GM18858 (cell line): ENCODE data around the gene PIGL.
"Not testable (repeated sequence)": the region's sequence is repeated elsewhere in the genome, so short reads cannot be mapped to it uniquely, and the experiment has no call there.

Experiments used
- ATAC-seq: cut with Tn5 transposase; IDR thresholded peaks from one replicate; pipeline ENCODE4 v1.9.1; 2021; ENCODE audit not compliant: unreplicated experiment

PIGL gene

GRCh38 chr17:16273499-16273898, 56.5 kb downstream of the PIGL start:
- ATAC-seq, result no peak

GRCh38 chr17:16273929-16274339, 56.9 kb downstream of the PIGL start:
- ATAC-seq, result no peak

GRCh38 chr17:16275024-16275423, 58.0 kb downstream of the PIGL start:
- ATAC-seq, result no peak

GRCh38 chr17:16277163-16277562, 60.2 kb downstream of the PIGL start:
- ATAC-seq, result no peak

GRCh38 chr17:16281351-16281750, 64.3 kb downstream of the PIGL start:
- ATAC-seq, result no peak

GRCh38 chr17:16282522-16282921, 65.5 kb downstream of the PIGL start:
- ATAC-seq, result no peak

- no peak for ATAC-seq
Measured at GRCh38 chr17:16283705-16284104, 66.7 kb downstream of the PIGL start.

- ATAC-seq, result no peak
Measured at GRCh38 chr17:16285646-16286008, 68.6 kb downstream of the PIGL start.

GRCh38 chr17:16286009-16286946, 69.3 kb downstream of the PIGL start:
- ATAC-seq, result peak; percentile 73

GRCh38 chr17:16286947-16287562, 70.0 kb downstream of the PIGL start:
- ATAC-seq, result no peak

- no peak for ATAC-seq
Measured at GRCh38 chr17:16287563-16288027, 70.6 kb downstream of the PIGL start.

- no peak for ATAC-seq
Measured at GRCh38 chr17:16288860-16289571, 72.0 kb downstream of the PIGL start.

- no peak for ATAC-seq
Measured at GRCh38 chr17:16293931-16294330, 76.9 kb downstream of the PIGL start.

- no peak for ATAC-seq
Measured at GRCh38 chr17:16294560-16294959, 77.5 kb downstream of the PIGL start.

- not testable (repeated sequence) for ATAC-seq
Measured at GRCh38 chr17:16296072-16296471, 79.1 kb downstream of the PIGL start.

- ATAC-seq, result no peak
Measured at GRCh38 chr17:16297367-16298139, 80.5 kb downstream of the PIGL start.

- no peak for ATAC-seq
Measured at GRCh38 chr17:16298140-16298662, 81.2 kb downstream of the PIGL start.

GRCh38 chr17:16300554-16300953, 83.5 kb downstream of the PIGL start:
- ATAC-seq, result no peak

GRCh38 chr17:16301963-16302855, 85.2 kb downstream of the PIGL start:
- ATAC-seq, result no peak

- no peak for ATAC-seq
Measured at GRCh38 chr17:16302856-16303255, 85.8 kb downstream of the PIGL start.
